GM23248 (cell line): ENCODE data around the gene CFAP92. TPM values are rescaled to one million over a fixed set of nuclear protein-coding genes. Genes with fewer than 3 reads are reported as not detected.

Experiments used
- DNase-seq: peaks from one replicate; pipeline ENCODE4 v3.0.0-alpha.2; 2015
- H2AFZ ChIP-seq: fragments of 200-600 bp; sonication (generic); 2 replicates; pipeline ENCODE4 v1.6.1; 2016; ENCODE audit warnings: antibody characterized with exemption
- H3F3A ChIP-seq: fragments of 200-600 bp; sonication (generic); 2 replicates; pipeline ENCODE4 v1.6.1; 2016; ENCODE audit warnings: mild to moderate bottlenecking, antibody characterized with exemption, mixed run types; ENCODE audit not compliant: insufficient read depth
- H3K27ac ChIP-seq: fragments of 200-600 bp; sonication (generic); 2 replicates; pipeline ENCODE4 v1.5.1; 2016; ENCODE audit warnings: mild to moderate bottlenecking
- H3K27me3 ChIP-seq: fragments of 200-600 bp; sonication (generic); replicated peaks from 2 replicates; pipeline ENCODE4 v1.6.1; 2016; ENCODE audit warnings: mild to moderate bottlenecking; ENCODE audit not compliant: insufficient read depth
- H3K36me3 ChIP-seq: fragments of 200-600 bp; sonication (generic); 2 replicates; pipeline ENCODE4 v1.6.1; 2016; ENCODE audit warnings: low read depth, mild to moderate bottlenecking
- H3K4me1 ChIP-seq: fragments of 200-600 bp; sonication (generic); 2 replicates; pipeline ENCODE4 v1.6.1; 2016; ENCODE audit warnings: mild to moderate bottlenecking; ENCODE audit not compliant: insufficient read depth
- H3K4me2 ChIP-seq: fragments of 200-600 bp; sonication (generic); one replicate; pipeline ENCODE4 v1.6.1; 2016; ENCODE audit warnings: mild to moderate bottlenecking; ENCODE audit not compliant: unreplicated experiment
- H3K4me3 ChIP-seq: fragments of 200-600 bp; sonication (generic); 2 replicates; pipeline ENCODE4 v1.5.1; 2016; ENCODE audit warnings: mild to moderate bottlenecking
- H3K79me2 ChIP-seq: fragments of 200-600 bp; sonication (generic); 2 replicates; pipeline ENCODE4 v1.6.1; 2016; ENCODE audit warnings: mild to moderate bottlenecking; ENCODE audit not compliant: insufficient read depth
- H3K9ac ChIP-seq: fragments of 200-600 bp; sonication (generic); 2 replicates; pipeline ENCODE4 v1.6.1; 2016; ENCODE audit warnings: mild to moderate bottlenecking
- H3K9me2 ChIP-seq: fragments of 200-600 bp; sonication (generic); 2 replicates; pipeline ENCODE4 v1.6.1; 2016; ENCODE audit warnings: mixed run types, mild to moderate bottlenecking, moderate library complexity; ENCODE audit not compliant: insufficient read depth
- H3K9me3 ChIP-seq: fragments of 200-600 bp; sonication (generic); one replicate; pipeline ENCODE4 v1.6.1; 2017; ENCODE audit warnings: low read depth
- H4K20me1 ChIP-seq: fragments of 200-600 bp; sonication (generic); 2 replicates; pipeline ENCODE4 v1.6.0; 2016; ENCODE audit not compliant: insufficient read depth
- EZH2 ChIP-seq: fragments of 200-600 bp; sonication (generic); IDR thresholded peaks from 2 replicates; pipeline ENCODE4 v1.6.1; 2018; ENCODE audit warnings: antibody characterized with exemption, mild to moderate bottlenecking; ENCODE audit not compliant: insufficient read depth, poor library complexity, severe bottlenecking
- EZH2phosphoT487 ChIP-seq: fragments of 200-600 bp; sonication (generic); IDR thresholded peaks from 2 replicates; pipeline ENCODE4 v1.6.1; 2018; ENCODE audit warnings: antibody characterized with exemption, moderate library complexity, mild to moderate bottlenecking, low read depth; ENCODE audit not compliant: insufficient read depth
- WGBS, 2 experiments: methylation state at CpG; one replicate each; pipeline ENCODE4 v1.1.6; 2015 to 2017; ENCODE audit warnings: low lambda C conversion rate in 2 of 2, low coverage in 1 of 2; ENCODE audit errors: missing lambda C conversion rate in 2 of 2; 5-methylcytosine and 5-hydroxymethylcytosine counted together
- in situ Hi-C: fragments of 300-500 bp; cut with MboI; formaldehyde crosslinking; loops from 2 replicates; pipeline ENCODE4 v1.15.0; 2020
- polyA plus RNA-seq: library from polyadenylated mRNA; unstranded; fragments of >200 nt; fragmentation: Nextera tagmentation; extraction: Ambion mirVana; gene quantifications from 2 replicates; pipeline ENCODE4 v1.2.1, GENCODE V29; 2016
- total RNA-seq: library from RNA; depleted of rRNA; stranded (reverse); fragments of >200 nt; shearing (Covaris generic); gene quantifications from 2 replicates; pipeline ENCODE4 v1.2.3, GENCODE V29; 2014

CFAP92 gene
- total and polyA plus RNA-seq, 2 experiments from 2014 or later: not detected

GRCh38 chr3:128910006-128910405 lies 83.9 kb downstream of the CFAP92 start:
- Histone ChIP-seq H3K9me2 (no peaks in the 10 kb centered on the region), H3K4me1 (no peaks in the 10 kb centered on the region), H3K27me3 (no peaks in the 10 kb centered on the region), H3K79me2 (no peaks in the 10 kb centered on the region), H3K4me2 (no peak overlapping the region), H3K9me3 (no peaks in the 10 kb centered on the region), H3K9ac (no peak overlapping the region), H3K4me3 (no peak overlapping the region), H3K36me3 (peaks cover 5% of the 10 kb centered on the region; the same call in 1 of the 2 replicates), H3F3A (no peaks in the 10 kb centered on the region), H3K27ac (no peak overlapping the region), H4K20me1 (no peaks in the 10 kb centered on the region), H2AFZ (no peak overlapping the region)
- no peak for DNase-seq
- TF ChIP-seq EZH2phosphoT487 (no peak), EZH2 (no peak)
- in situ Hi-C loops: no loop called here
- 87 to 89% methylated on average over 12 to 13 of the region's 13 CpGs for WGBS, 2 experiments

- peaks cover 5% of the 10 kb centered on the region; the same call in 1 of the 2 replicates for H3K36me3 ChIP-seq
- no peaks in the 10 kb centered on the region for H3F3A ChIP-seq
- no peak overlapping the region for H2AFZ ChIP-seq
- no peaks in the 10 kb centered on the region for H4K20me1 ChIP-seq
- no peak for TF ChIP-seq EZH2
- TF ChIP-seq EZH2phosphoT487: no peak
- no peak overlapping the region for H3K9ac ChIP-seq
- H3K9me3 ChIP-seq: no peaks in the 10 kb centered on the region
- H3K4me2 ChIP-seq: no peak overlapping the region
- WGBS, 2 experiments: 98 to 100% methylated on average over 5 to 6 of the region's 6 CpGs
- H3K27me3 ChIP-seq: no peaks in the 10 kb centered on the region
- no peaks in the 10 kb centered on the region for H3K9me2 ChIP-seq
- H3K27ac ChIP-seq: no peak overlapping the region
- no peak for DNase-seq
- no peaks in the 10 kb centered on the region for H3K4me1 ChIP-seq
- H3K79me2 ChIP-seq: no peaks in the 10 kb centered on the region
- no peak overlapping the region for H3K4me3 ChIP-seq
- in situ Hi-C loops: no loop called here
Measured at GRCh38 chr3:128908951-128909350, 84.9 kb downstream of the CFAP92 start.

GRCh38 chr3:128907706-128908445 lies 86.0 kb downstream of the CFAP92 start:
- Histone ChIP-seq H3K36me3 (peaks cover 6% of the 10 kb centered on the region; the same call in 1 of the 2 replicates), H2AFZ (no peak overlapping the region), H3F3A (no peaks in the 10 kb centered on the region), H3K27ac (no peak overlapping the region), H4K20me1 (no peaks in the 10 kb centered on the region), H3K4me3 (no peak overlapping the region), H3K9me3 (no peaks in the 10 kb centered on the region), H3K79me2 (no peaks in the 10 kb centered on the region), H3K4me2 (no peak overlapping the region), H3K4me1 (no peaks in the 10 kb centered on the region), H3K27me3 (no peaks in the 10 kb centered on the region), H3K9ac (no peak overlapping the region), H3K9me2 (no peaks in the 10 kb centered on the region)
- TF ChIP-seq EZH2: no peak
- no peak for TF ChIP-seq EZH2phosphoT487
- 85 to 91% methylated on average over 13 to 14 of the region's 15 CpGs for WGBS, 2 experiments
- DNase-seq: no peak
- in situ Hi-C loops: no loop called here

GRCh38 chr3:128906804-128907525 lies 86.9 kb downstream of the CFAP92 start:
- Histone ChIP-seq H3K27ac (no peak overlapping the region), H3K4me3 (no peak overlapping the region), H3K36me3 (peaks cover 12% of the 10 kb centered on the region; the same call in 1 of the 2 replicates), H4K20me1 (no peaks in the 10 kb centered on the region), H3K4me1 (no peaks in the 10 kb centered on the region), H3K4me2 (no peak overlapping the region), H2AFZ (no peak overlapping the region), H3K27me3 (no peaks in the 10 kb centered on the region), H3F3A (no peaks in the 10 kb centered on the region), H3K9me2 (no peaks in the 10 kb centered on the region), H3K9me3 (no peaks in the 10 kb centered on the region), H3K9ac (no peak overlapping the region), H3K79me2 (no peaks in the 10 kb centered on the region)
- TF ChIP-seq EZH2phosphoT487 (no peak), EZH2 (no peak)
- 82 to 84% methylated on average over 7 of the region's 7 CpGs for WGBS, 2 experiments
- DNase-seq: no peak
- in situ Hi-C loops: no loop called here
